Measurements from ENCODE around the gene PGPEP1. TPM values are rescaled to one million over a fixed set of nuclear protein-coding genes. Genes with fewer than 3 reads are reported as not detected.

Gene PGPEP1
- total and polyA plus RNA-seq, 10 donors, result 9.3 to 65.6 (median 37.4) TPM

GRCh38 chr19:18336121-18336520, 4.3 kb upstream of the PGPEP1 start:
- no peak for DNase-seq
- peaks cover 7 to 36% (median 12%) of the 10 kb centered on the region in 6 donors for H3K4me1 ChIP-seq
- intact Hi-C loops (cut with DNase I; ENCODE audit: low total_unique reads), result no loop called here
- H3K27ac ChIP-seq, result no peak overlapping the region
- H3K36me3 ChIP-seq, result no peaks in the 10 kb centered on the region
- H3K27me3 ChIP-seq (replicated peaks in 1 of 7), result no peaks in the 10 kb centered on the region
- 51 to 78% (median 70%) methylated on average over 7 of the region's 7 CpGs for WGBS, 5 donors
- TF ChIP-seq POLR2AphosphoS5 (IDR thresholded peaks at IDR 0.05) (no peak), POLR2A (IDR thresholded peaks at IDR 0.05) (no peak), CTCF (IDR thresholded peaks at IDR 0.05 in 8 of 11, conservative IDR thresholded peaks at IDR 0.05 in 3 of 11) (no peak)
- H3K4me3 ChIP-seq, result no peak overlapping the region
- H3K9me3 ChIP-seq, result no peaks in the 10 kb centered on the region

DNA sequence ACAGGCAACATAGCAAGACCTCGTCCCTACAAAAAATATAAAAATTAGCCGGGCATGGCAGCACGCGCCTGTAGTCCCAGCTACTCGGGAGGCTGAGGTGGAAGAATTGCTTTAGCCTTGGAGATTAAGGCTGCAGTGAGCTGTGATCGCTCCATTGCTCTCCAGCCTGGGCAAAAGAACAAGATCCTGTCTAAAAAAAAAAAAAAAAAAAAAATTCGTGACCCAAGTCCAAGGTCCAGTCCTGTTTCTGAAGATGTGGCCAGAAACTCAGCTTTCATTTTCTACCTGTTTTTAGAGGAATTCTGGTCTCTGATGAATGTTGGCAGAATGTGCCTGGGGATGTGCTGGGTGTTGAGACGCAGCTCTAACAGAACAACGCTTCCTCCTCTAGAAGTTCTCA, 1.9 kb upstream of the PGPEP1 start:
- TF ChIP-seq CTCF (IDR thresholded peaks at IDR 0.05 in 8 of 11, conservative IDR thresholded peaks at IDR 0.05 in 3 of 11) (no peak), POLR2AphosphoS5 (IDR thresholded peaks at IDR 0.05) (no peak), POLR2A (IDR thresholded peaks at IDR 0.05) (no peak)
- no peak for DNase-seq
- H3K4me1 ChIP-seq, result peaks cover 10 to 60% (median 25%) of the 10 kb centered on the region in 6 donors
- no peaks in the 10 kb centered on the region for H3K9me3 ChIP-seq
- intact Hi-C loops (cut with DNase I; ENCODE audit: low total_unique reads), result no loop called here
- no peaks in the 10 kb centered on the region for H3K27me3 ChIP-seq (replicated peaks in 1 of 7)
- peak overlapping the region in 2 of 8 donors; percentile 61 to 75 for H3K27ac ChIP-seq
- H3K4me3 ChIP-seq, result no peak overlapping the region
- peaks cover 0 to 13% (median 2%) of the 10 kb centered on the region in 6 donors for H3K36me3 ChIP-seq
- WGBS, 5 donors, result 82 to 90% (median 82%) methylated on average over 9 of the region's 9 CpGs

DNA sequence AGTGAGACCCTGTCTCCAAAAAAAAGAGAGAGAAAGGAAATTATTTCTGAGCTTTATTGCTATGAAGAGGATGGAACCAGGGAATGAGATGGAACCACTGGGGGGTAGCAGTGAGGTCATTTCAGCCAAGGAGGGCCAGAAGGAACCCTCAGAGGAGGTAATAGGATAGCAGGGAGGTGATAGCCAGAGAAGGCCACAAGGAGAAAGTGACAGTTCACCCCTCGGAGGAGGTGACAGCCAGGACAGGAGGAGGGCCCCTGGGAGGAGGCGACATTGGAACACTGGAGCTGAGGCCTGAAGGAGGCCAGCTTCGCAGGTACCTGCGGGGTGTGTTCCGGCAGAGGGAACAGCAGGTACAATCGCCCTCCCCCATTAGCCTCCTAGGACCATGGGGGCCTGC, 675 bp upstream of the PGPEP1 start:
- no peaks in the 10 kb centered on the region for H3K9me3 ChIP-seq
- intact Hi-C loops (cut with DNase I; ENCODE audit: low total_unique reads), result no loop called here
- DNase-seq, result no peak
- H3K27me3 ChIP-seq (replicated peaks in 1 of 7), result no peaks in the 10 kb centered on the region
- H3K27ac ChIP-seq, result peak overlapping the region in 6 of 8 donors; percentile 27 to 93 (median 86)
- WGBS, 5 donors, result 35 to 64% (median 61%) methylated on average over 6 of the region's 6 CpGs
- H3K4me3 ChIP-seq, result peak overlapping the region; percentile 56 to 99 (median 86)
- TF ChIP-seq POLR2A (IDR thresholded peaks at IDR 0.05) (no peak), POLR2AphosphoS5 (IDR thresholded peaks at IDR 0.05) (no peak), CTCF (IDR thresholded peaks at IDR 0.05 in 8 of 11, conservative IDR thresholded peaks at IDR 0.05 in 3 of 11) (no peak)
- H3K4me1 ChIP-seq, result peaks cover 10 to 65% (median 25%) of the 10 kb centered on the region in 6 donors
- H3K36me3 ChIP-seq, result peaks cover 0 to 25% (median 3%) of the 10 kb centered on the region in 6 donors

GRCh38 chr19:18340990-18341868, 831 bp downstream of the PGPEP1 start:
- Histone ChIP-seq H3K4me3 (peak overlapping the region; percentile 56 to 99 (median 86)), H3K9me3 (no peaks in the 10 kb centered on the region), H3K27me3 (replicated peaks in 1 of 7) (no peaks in the 10 kb centered on the region), H3K4me1 (peaks cover 10 to 67% (median 25%) of the 10 kb centered on the region in 6 donors), H3K36me3 (peaks cover 0 to 40% (median 6%) of the 10 kb centered on the region in 6 donors), H3K27ac (peak overlapping the region; percentile 70 to 93 (median 84))
- intact Hi-C loops (cut with DNase I; ENCODE audit: low total_unique reads), result no loop called here
- TF ChIP-seq POLR2A (IDR thresholded peaks at IDR 0.05), result no peak
- peak in 1 of 11 experiments; percentile 28 for TF ChIP-seq CTCF (IDR thresholded peaks at IDR 0.05 in 8 of 11, conservative IDR thresholded peaks at IDR 0.05 in 3 of 11)
- peak; percentile 15 to 46 (median 43) for TF ChIP-seq POLR2AphosphoS5 (IDR thresholded peaks at IDR 0.05)
- WGBS, 5 donors, result 0 to 2% (median 1%) methylated on average over 11 to 18 of the region's 18 CpGs
- peak; percentile 93 for DNase-seq
